ENCODE results near the gene PDXK. TPM values are rescaled to one million over a fixed set of nuclear protein-coding genes. Genes with fewer than 3 reads are reported as not detected.

PDXK gene
- total and polyA plus RNA-seq, 10 of the 15 experiments (the other 5 are each of a cell fraction or from before 2014, with no cell fraction given): 3.7 to 141 (median 60.0) TPM

DNA sequence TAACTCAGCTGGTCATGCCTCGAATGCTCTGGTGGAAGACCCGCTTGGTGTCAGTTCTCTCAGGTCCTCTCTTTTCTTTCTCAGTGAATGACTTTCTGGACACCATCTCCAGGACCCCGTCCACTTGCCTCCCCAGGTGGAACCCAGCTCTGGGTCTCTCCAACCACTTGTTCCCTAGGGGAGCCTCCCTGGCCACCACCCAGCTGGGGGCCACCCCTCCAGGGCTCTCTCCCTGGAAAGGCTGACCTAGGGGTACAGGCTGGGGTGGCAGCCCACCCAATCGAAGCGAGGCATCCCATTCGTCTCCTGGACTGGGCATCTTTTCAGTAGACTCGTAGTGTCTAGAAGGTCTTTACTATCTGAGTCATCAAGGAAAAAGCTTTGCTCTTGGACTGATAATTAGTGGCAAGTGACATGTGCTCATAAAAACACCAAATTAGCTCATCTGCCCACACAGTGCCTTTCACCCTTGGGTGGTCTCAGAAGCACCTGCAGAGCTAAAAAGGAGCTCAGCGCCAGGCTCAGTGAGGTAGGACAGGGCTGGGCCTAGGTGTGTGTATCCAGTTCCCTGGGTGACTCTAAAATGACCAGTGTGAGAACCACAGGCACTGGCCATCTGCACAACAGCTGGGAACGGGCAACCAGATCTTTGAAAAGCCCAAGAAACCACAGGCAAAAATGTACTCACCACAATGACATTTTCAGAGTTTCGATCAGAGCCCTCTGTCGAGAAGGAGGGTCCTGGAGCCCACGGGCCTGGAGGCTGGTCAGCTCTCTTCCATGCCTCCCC is 2.4 kb upstream of the PDXK start (continued):
- TF ChIP-seq, protein P1, sequence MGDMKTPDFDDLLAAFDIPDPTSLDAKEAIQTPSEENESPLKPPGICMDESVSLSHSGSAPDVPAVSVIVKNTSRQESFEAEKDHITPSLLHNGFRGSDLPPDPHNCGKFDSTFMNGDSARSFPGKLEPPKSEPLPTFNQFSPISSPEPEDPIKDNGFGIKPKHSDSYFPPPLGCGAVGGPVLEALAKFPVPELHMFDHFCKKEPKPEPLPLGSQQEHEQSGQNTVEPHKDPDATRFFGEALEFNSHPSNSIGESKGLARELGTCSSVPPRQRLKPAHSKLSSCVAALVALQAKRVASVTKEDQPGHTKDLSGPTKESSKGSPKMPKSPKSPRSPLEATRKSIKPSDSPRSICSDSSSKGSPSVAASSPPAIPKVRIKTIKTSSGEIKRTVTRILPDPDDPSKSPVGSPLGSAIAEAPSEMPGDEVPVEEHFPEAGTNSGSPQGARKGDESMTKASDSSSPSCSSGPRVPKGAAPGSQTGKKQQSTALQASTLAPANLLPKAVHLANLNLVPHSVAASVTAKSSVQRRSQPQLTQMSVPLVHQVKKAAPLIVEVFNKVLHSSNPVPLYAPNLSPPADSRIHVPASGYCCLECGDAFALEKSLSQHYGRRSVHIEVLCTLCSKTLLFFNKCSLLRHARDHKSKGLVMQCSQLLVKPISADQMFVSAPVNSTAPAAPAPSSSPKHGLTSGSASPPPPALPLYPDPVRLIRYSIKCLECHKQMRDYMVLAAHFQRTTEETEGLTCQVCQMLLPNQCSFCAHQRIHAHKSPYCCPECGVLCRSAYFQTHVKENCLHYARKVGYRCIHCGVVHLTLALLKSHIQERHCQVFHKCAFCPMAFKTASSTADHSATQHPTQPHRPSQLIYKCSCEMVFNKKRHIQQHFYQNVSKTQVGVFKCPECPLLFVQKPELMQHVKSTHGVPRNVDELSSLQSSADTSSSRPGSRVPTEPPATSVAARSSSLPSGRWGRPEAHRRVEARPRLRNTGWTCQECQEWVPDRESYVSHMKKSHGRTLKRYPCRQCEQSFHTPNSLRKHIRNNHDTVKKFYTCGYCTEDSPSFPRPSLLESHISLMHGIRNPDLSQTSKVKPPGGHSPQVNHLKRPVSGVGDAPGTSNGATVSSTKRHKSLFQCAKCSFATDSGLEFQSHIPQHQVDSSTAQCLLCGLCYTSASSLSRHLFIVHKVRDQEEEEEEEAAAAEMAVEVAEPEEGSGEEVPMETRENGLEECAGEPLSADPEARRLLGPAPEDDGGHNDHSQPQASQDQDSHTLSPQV (IDR thresholded peaks at IDR 0.05): no peak
- TF ChIP-seq WRNIP1 (IDR thresholded peaks at IDR 0.05; ENCODE audit: borderline replicate concordance, low read depth, low read length) (no peak), PAX5 (IDR thresholded peaks at IDR 0.05; ENCODE audit: borderline replicate concordance, low read depth, low read length) (peak; percentile 85; the same call in 1 of the 2 replicates), POLR2A (IDR thresholded peaks at IDR 0.05; ENCODE audit: low read depth, low read length) (no peak), MTA3 (IDR thresholded peaks at IDR 0.05; ENCODE audit: borderline replicate concordance, low read length) (no peak), NBN (IDR thresholded peaks at IDR 0.05) (peak; percentile 62), IRF4 (IDR thresholded peaks at IDR 0.05; ENCODE audit: low read depth, low read length) (peak; percentile 25; the same call in 1 of the 2 replicates), NFXL1 (IDR thresholded peaks at IDR 0.05; ENCODE audit: borderline replicate concordance) (no peak), TCF7 (IDR thresholded peaks at IDR 0.05; ENCODE audit: borderline replicate concordance) (no peak), NKRF (conservative IDR thresholded peaks at IDR 0.05) (peak; percentile 20; the same call in 1 of the 2 replicates), RUNX3 (IDR thresholded peaks at IDR 0.05; ENCODE audit: low read length) (no peak), IRF5 (IDR thresholded peaks at IDR 0.05; ENCODE audit: borderline replicate concordance) (no peak), PBX3 (IDR thresholded peaks at IDR 0.05; ENCODE audit: insufficient replicate concordance, low read depth, low read length) (peak; percentile 15), MYC (IDR thresholded peaks at IDR 0.05; ENCODE audit: insufficient read depth, insufficient read length, insufficient replicate concordance, low read length, severe bottlenecking) (no peak), HDAC6 (IDR thresholded peaks at IDR 0.05; ENCODE audit: unreplicated experiment) (no peak), STAT3 (IDR thresholded peaks at IDR 0.05; ENCODE audit: low read depth, low read length) (no peak)
- TF ChIP-seq, protein P2, sequence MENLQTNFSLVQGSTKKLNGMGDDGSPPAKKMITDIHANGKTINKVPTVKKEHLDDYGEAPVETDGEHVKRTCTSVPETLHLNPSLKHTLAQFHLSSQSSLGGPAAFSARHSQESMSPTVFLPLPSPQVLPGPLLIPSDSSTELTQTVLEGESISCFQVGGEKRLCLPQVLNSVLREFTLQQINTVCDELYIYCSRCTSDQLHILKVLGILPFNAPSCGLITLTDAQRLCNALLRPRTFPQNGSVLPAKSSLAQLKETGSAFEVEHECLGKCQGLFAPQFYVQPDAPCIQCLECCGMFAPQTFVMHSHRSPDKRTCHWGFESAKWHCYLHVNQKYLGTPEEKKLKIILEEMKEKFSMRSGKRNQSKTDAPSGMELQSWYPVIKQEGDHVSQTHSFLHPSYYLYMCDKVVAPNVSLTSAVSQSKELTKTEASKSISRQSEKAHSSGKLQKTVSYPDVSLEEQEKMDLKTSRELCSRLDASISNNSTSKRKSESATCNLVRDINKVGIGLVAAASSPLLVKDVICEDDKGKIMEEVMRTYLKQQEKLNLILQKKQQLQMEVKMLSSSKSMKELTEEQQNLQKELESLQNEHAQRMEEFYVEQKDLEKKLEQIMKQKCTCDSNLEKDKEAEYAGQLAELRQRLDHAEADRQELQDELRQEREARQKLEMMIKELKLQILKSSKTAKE (IDR thresholded peaks at IDR 0.05; ENCODE audit: low read depth, poor library complexity, severe bottlenecking): peak; percentile 79

Data from GM12878 (cell line).